Measurements from ENCODE around the gene TTYH1. TPM values are rescaled to one million over a fixed set of nuclear protein-coding genes. Genes with fewer than 3 reads are reported as not detected.

Gene TTYH1
- total RNA-seq, 1 experiment from 2014 or later = 0.62 TPM

DNA sequence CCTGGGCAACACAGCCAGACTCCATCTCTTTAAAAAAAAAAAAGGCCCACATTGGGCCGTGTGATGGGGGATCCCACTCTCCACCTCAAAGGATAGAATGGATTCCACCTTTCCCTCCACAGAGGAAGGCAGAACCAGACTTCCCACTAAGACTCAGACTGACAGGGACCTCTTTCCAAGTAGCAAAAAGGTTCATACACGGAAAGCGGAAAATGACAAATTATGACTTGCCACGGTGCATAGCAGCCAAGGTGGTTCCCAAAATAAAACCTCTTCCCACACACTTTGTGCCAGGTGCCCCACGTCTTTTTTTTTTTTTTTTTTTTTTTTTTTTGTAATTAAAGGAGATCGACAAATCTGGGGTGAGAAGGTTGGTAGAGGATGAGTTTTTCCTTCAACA, 14.4 kb upstream of the TTYH1 start:
- no peak overlapping the region for H3K27ac ChIP-seq (ENCODE audit: low read length)
- H3K36me3 ChIP-seq (ENCODE audit: control insufficient read depth, insufficient read depth, low read length) = no peaks in the 10 kb centered on the region
- H3K9me3 ChIP-seq (ENCODE audit: control insufficient read depth, insufficient read depth, low read depth, low read length) = no peaks in the 10 kb centered on the region
- ATAC-seq = no peak
- BruUV-seq (replicated peaks) = no TSS peak
- intact Hi-C loops (cut with micrococcal nuclease; ENCODE audit: unreplicated experiment) (no loop called here), in situ Hi-C loops (cut with HindIII; ENCODE audit: low pct_unique_long_range_greater_than_20kb, low sequenced_read_pairs) (no loop called here)
- no peaks in the 10 kb centered on the region for H3K27me3 ChIP-seq (ENCODE audit: control insufficient read depth, insufficient read depth, low read length)
- DNase-seq (ENCODE audit: low read depth, low spot score) = no peak
- no peaks in the 10 kb centered on the region for H3K4me1 ChIP-seq (ENCODE audit: control insufficient read depth, insufficient read depth, low read length)
- TF ChIP-seq, protein P1, sequence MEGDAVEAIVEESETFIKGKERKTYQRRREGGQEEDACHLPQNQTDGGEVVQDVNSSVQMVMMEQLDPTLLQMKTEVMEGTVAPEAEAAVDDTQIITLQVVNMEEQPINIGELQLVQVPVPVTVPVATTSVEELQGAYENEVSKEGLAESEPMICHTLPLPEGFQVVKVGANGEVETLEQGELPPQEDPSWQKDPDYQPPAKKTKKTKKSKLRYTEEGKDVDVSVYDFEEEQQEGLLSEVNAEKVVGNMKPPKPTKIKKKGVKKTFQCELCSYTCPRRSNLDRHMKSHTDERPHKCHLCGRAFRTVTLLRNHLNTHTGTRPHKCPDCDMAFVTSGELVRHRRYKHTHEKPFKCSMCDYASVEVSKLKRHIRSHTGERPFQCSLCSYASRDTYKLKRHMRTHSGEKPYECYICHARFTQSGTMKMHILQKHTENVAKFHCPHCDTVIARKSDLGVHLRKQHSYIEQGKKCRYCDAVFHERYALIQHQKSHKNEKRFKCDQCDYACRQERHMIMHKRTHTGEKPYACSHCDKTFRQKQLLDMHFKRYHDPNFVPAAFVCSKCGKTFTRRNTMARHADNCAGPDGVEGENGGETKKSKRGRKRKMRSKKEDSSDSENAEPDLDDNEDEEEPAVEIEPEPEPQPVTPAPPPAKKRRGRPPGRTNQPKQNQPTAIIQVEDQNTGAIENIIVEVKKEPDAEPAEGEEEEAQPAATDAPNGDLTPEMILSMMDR (IDR thresholded peaks at IDR 0.05) = no peak
- TF ChIP-seq POLR2AphosphoS5 (IDR thresholded peaks at IDR 0.05; ENCODE audit: low read depth, low read length) = no peak
- TF ChIP-seq TCF7L2 (IDR thresholded peaks at IDR 0.05; ENCODE audit: low read depth, low read length) = no peak
- no peak for TF ChIP-seq SIN3A (IDR thresholded peaks at IDR 0.05; ENCODE audit: borderline replicate concordance, insufficient read depth, low read depth, low read length)
- no peak for TF ChIP-seq REST (IDR thresholded peaks at IDR 0.05; ENCODE audit: insufficient read depth in 1 of 2, low read depth in 2 of 2, low read length in 1 of 2)
- POLR2A ChIA-PET = no interaction called here
- H3K4me3 ChIP-seq (ENCODE audit: low read depth in 2 of 2, low read length in 2 of 2) = no peak overlapping the region
- CTCF ChIA-PET = no interaction called here

GRCh38 chr19:54403054-54403453, 12.2 kb upstream of the TTYH1 start:
- H3K27me3 ChIP-seq (ENCODE audit: control insufficient read depth, insufficient read depth, low read length) = no peaks in the 10 kb centered on the region
- intact Hi-C loops (cut with micrococcal nuclease; ENCODE audit: unreplicated experiment) (no loop called here), in situ Hi-C loops (cut with HindIII; ENCODE audit: low pct_unique_long_range_greater_than_20kb, low sequenced_read_pairs) (no loop called here)
- no peaks in the 10 kb centered on the region for H3K36me3 ChIP-seq (ENCODE audit: control insufficient read depth, insufficient read depth, low read length)
- H3K4me1 ChIP-seq (ENCODE audit: control insufficient read depth, insufficient read depth, low read length) = no peaks in the 10 kb centered on the region
- ChIA-PET POLR2A (interaction anchor here (0.6 kb wide), 2 partner anchors 12 to 563 kb away, joined by 3 to 5 read pairs; partner anchors contain the start of gene TTYH1), CTCF (no interaction called here)
- no peaks in the 10 kb centered on the region for H3K9me3 ChIP-seq (ENCODE audit: control insufficient read depth, insufficient read depth, low read depth, low read length)
- ATAC-seq (no peak), DNase-seq (ENCODE audit: low read depth, low spot score) (no peak)
- no TSS peak for BruUV-seq (replicated peaks)
- H3K4me3 ChIP-seq (ENCODE audit: low read depth in 2 of 2, low read length in 2 of 2) = no peak overlapping the region
- TF ChIP-seq SIN3A (IDR thresholded peaks at IDR 0.05; ENCODE audit: borderline replicate concordance, insufficient read depth, low read depth, low read length) = no peak
- no peak for TF ChIP-seq TCF7L2 (IDR thresholded peaks at IDR 0.05; ENCODE audit: low read depth, low read length)
- TF ChIP-seq POLR2AphosphoS5 (IDR thresholded peaks at IDR 0.05; ENCODE audit: low read depth, low read length) = no peak
- no peak for TF ChIP-seq REST (IDR thresholded peaks at IDR 0.05; ENCODE audit: insufficient read depth in 1 of 2, low read depth in 2 of 2, low read length in 1 of 2)
- TF ChIP-seq, protein P1 (IDR thresholded peaks at IDR 0.05) = no peak
- no peak overlapping the region for H3K27ac ChIP-seq (ENCODE audit: low read length)
